Adrenal gland (tissue), 5 donors: ENCODE data around the gene NUFIP1.
"Not testable (repeated sequence)": the region's sequence is repeated elsewhere in the genome, so short reads cannot be mapped to it uniquely, and the experiment has no call there.

Source experiments
- CTCF ChIP-seq, 6 experiments: fragments of 450-650 bp in 4 of 6; fragments of 200-600 bp in 2 of 6; sonication (generic) in 1 of 6; IDR thresholded peaks; 1 replicate in 5 of 6; 2 replicates in 1 of 6; pipeline versions ENCODE4 v1.5.1 to v1.8.0; 2016 to 2021; ENCODE audit warnings: antibody characterized with exemption in 6 of 6, mild to moderate bottlenecking in 2 of 6, moderate library complexity in 1 of 6
- POLR2A ChIP-seq, 2 donors: fragments of 450-650 bp; IDR thresholded peaks; one replicate each; pipeline ENCODE4 v1.6.1; 2017; ENCODE audit warnings: antibody characterized with exemption in 2 of 2, mild to moderate bottlenecking in 2 of 2, moderate library complexity in 1 of 2
- donor health status: DM: no; HTN: no; CAD: no.

GRCh38 chr13:44898308-44898707 is 91.0 kb downstream of the NUFIP1 start:
- TF ChIP-seq CTCF, POLR2A (IDR thresholded peaks at IDR 0.05): not testable (repeated sequence)
